ENCODE measurements around the gene SBF2. TPM values are rescaled to one million over a fixed set of nuclear protein-coding genes. Genes with fewer than 3 reads are reported as not detected.

The SBF2 gene
- total and polyA plus RNA-seq, 2 of the 13 experiments (the other 11 are each of a cell fraction or from before 2014, with no cell fraction given) = 24.0 to 45.8 TPM

DNA sequence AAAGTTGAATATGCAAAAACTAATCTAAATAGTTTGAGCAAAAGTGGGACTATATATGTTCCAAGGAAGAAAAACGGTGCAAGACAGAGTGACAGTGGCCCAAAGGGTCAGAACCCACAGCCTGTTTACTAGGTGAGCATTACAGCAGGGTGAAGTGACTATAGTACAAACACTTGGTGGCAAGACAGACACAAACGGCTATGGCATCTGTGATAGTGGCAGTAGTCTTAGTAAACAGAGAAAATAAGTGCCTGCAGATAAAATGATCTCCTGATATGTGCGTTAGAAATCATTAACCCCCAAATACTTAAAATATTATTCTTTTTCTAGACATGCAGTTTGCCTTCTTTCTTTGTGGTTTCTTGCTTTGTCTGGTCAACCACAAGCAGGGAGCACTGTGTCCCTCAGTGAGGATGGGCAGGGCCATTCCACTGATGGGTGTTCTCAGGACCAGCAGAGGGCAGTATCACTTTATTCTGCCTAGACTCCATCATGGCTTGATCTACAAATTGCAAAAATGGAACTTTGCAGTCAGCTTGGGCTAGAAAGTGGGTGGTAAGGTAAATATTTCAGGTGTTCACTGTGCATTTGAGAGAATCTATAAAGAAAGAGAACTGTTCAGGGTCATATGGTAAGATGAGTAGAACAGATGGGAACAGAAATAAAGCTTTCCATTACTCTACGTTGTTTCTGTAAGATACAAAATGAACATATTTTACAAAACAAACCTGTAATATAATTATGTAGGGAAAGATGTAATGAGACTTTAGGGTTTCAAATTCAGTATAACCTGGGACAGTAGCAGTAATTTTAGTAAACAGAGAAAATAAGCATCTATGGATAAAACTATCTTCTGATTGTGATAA lies 431.9 kb downstream of the SBF2 start (continued):
- TF ChIP-seq, protein P1, sequence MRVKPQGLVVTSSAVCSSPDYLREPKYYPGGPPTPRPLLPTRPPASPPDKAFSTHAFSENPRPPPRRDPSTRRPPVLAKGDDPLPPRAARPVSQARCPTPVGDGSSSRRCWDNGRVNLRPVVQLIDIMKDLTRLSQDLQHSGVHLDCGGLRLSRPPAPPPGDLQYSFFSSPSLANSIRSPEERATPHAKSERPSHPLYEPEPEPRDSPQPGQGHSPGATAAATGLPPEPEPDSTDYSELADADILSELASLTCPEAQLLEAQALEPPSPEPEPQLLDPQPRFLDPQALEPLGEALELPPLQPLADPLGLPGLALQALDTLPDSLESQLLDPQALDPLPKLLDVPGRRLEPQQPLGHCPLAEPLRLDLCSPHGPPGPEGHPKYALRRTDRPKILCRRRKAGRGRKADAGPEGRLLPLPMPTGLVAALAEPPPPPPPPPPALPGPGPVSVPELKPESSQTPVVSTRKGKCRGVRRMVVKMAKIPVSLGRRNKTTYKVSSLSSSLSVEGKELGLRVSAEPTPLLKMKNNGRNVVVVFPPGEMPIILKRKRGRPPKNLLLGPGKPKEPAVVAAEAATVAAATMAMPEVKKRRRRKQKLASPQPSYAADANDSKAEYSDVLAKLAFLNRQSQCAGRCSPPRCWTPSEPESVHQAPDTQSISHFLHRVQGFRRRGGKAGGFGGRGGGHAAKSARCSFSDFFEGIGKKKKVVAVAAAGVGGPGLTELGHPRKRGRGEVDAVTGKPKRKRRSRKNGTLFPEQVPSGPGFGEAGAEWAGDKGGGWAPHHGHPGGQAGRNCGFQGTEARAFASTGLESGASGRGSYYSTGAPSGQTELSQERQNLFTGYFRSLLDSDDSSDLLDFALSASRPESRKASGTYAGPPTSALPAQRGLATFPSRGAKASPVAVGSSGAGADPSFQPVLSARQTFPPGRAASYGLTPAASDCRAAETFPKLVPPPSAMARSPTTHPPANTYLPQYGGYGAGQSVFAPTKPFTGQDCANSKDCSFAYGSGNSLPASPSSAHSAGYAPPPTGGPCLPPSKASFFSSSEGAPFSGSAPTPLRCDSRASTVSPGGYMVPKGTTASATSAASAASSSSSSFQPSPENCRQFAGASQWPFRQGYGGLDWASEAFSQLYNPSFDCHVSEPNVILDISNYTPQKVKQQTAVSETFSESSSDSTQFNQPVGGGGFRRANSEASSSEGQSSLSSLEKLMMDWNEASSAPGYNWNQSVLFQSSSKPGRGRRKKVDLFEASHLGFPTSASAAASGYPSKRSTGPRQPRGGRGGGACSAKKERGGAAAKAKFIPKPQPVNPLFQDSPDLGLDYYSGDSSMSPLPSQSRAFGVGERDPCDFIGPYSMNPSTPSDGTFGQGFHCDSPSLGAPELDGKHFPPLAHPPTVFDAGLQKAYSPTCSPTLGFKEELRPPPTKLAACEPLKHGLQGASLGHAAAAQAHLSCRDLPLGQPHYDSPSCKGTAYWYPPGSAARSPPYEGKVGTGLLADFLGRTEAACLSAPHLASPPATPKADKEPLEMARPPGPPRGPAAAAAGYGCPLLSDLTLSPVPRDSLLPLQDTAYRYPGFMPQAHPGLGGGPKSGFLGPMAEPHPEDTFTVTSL (CRISPR knock-in tag; IDR thresholded peaks at IDR 0.05; ENCODE audit: borderline replicate concordance) = no peak
- TF ChIP-seq RFXANK (CRISPR knock-in tag; IDR thresholded peaks at IDR 0.05) (no peak), SSRP1 (CRISPR knock-in tag; IDR thresholded peaks at IDR 0.05) (no peak), THYN1 (CRISPR knock-in tag; IDR thresholded peaks at IDR 0.05; ENCODE audit: borderline replicate concordance, low read depth) (no peak), ZBTB38 (CRISPR knock-in tag; IDR thresholded peaks at IDR 0.05) (no peak), ZSCAN29 (CRISPR knock-in tag; conservative IDR thresholded peaks at IDR 0.05) (no peak), RARG (CRISPR knock-in tag; IDR thresholded peaks at IDR 0.05; ENCODE audit: low read depth) (no peak), ATF7 (IDR thresholded peaks at IDR 0.05) (no peak), ATF7 (CRISPR knock-in tag; IDR thresholded peaks at IDR 0.05) (no peak), ZNF256 (CRISPR knock-in tag; conservative IDR thresholded peaks at IDR 0.05) (no peak), ZNF124 (CRISPR knock-in tag; IDR thresholded peaks at IDR 0.05) (no peak), U2AF2 (IDR thresholded peaks at IDR 0.05; ENCODE audit: low read depth, low read length) (no peak), SPEN (CRISPR knock-in tag; IDR thresholded peaks at IDR 0.05; ENCODE audit: low read depth) (no peak)
- TF ChIP-seq, protein P2, sequence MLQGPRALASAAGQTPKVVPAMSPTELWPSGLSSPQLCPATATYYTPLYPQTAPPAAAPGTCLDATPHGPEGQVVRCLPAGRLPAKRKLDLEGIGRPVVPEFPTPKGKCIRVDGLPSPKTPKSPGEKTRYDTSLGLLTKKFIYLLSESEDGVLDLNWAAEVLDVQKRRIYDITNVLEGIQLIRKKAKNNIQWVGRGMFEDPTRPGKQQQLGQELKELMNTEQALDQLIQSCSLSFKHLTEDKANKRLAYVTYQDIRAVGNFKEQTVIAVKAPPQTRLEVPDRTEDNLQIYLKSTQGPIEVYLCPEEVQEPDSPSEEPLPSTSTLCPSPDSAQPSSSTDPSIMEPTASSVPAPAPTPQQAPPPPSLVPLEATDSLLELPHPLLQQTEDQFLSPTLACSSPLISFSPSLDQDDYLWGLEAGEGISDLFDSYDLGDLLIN (CRISPR knock-in tag; IDR thresholded peaks at IDR 0.05; ENCODE audit: borderline replicate concordance) = no peak
- TF ChIP-seq, protein P3, sequence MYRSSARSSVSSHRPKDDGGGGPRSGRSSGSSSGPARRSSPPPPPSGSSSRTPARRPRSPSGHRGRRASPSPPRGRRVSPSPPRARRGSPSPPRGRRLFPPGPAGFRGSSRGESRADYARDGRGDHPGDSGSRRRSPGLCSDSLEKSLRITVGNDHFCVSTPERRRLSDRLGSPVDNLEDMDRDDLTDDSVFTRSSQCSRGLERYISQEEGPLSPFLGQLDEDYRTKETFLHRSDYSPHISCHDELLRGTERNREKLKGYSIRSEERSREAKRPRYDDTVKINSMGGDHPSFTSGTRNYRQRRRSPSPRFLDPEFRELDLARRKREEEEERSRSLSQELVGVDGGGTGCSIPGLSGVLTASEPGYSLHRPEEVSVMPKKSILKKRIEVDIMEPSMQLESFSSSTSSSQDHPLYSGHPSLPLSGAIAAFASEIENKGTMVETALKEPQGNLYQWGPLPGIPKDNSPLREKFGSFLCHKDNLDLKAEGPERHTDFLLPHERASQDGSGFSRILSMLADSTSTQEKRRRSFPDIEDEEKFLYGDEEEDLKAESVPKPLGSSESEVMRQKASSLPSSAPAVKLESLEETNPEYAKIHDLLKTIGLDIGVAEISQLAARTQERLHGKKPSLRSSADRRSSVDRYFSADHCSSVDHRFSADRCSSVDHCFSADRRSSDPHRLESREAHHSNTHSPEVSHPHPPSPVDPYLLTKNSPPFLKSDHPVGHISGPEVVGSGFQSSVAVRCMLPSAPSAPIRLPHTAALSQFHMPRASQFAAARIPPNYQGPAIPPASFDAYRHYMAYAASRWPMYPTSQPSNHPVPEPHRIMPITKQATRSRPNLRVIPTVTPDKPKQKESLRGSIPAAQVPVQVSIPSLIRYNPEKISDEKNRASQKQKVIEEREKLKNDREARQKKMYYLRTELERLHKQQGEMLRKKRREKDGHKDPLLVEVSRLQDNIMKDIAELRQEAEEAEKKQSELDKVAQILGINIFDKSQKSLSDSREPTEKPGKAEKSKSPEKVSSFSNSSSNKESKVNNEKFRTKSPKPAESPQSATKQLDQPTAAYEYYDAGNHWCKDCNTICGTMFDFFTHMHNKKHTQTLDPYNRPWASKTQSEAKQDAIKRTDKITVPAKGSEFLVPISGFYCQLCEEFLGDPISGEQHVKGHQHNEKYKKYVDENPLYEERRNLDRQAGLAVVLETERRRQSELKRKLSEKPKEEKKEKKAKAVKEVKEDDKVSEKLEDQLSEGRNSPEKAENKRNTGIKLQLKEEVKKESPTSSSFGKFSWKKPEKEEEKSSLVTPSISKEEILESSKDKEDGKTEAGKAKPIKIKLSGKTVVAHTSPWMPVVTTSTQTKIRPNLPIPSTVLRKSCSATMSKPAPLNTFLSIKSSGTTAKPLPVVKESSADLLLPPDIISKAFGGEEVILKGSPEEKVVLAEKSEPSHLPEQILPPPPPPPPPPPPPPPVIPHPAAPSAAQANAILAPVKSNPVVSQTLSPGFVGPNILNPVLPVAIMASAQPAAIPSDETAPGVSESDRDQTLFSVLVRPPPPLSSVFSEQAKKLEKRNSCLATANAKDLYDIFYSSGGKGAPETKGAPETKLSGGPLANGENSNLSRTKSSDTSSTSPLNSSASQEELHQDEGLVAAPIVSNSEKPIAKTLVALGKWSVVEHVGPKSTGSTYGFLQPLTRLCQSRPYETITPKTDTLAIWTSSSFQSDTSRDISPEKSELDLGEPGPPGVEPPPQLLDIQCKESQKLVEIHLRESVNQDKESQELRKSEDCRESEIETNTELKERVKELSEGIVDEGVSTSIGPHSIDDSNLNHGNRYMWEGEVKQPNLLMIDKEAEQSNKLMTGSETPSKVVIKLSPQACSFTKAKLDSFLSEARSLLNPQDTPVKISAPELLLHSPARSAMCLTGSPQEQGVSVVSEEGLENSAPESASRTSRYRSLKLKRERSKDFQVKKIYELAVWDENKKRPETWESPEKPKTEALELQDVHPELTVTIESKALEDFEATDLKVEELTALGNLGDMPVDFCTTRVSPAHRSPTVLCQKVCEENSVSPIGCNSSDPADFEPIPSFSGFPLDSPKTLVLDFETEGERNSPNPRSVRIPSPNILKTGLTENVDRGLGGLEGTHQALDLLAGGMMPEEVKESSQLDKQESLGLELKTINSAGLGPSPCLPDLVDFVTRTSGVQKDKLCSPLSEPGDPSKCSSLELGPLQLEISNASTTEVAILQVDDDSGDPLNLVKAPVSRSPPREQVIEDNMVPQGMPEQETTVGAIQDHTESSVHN (CRISPR knock-in tag; IDR thresholded peaks at IDR 0.05) = no peak
